Measurements from ENCODE around the gene PKNOX2.

The PKNOX2 gene

DNA sequence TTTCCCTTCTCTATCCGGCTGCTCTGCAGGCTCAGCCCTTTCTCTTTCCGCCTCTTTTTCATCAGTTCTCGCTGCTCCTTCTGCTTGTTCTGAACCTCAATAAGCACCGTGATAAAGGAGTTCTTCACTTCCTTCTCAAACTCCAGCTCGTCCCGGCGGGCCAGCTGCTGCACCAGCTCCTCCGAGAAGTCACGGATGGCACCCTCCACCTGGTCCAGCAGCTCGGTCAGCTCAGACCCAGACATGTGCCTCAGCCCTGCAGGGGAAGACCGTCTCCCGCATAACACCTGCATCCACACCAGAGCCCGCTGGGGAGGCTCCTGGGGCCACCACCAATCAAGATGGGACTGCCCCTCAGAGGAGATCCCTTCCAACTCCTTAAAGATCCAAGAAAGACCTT is 291.3 kb downstream of the PKNOX2 start:
- DNase-seq = no peak

GRCh38 chr11:125457814-125458343 is 293.3 kb downstream of the PKNOX2 start:
- no peak for DNase-seq

GRCh38 chr11:125460275-125460674 is 295.7 kb downstream of the PKNOX2 start:
- no peak for DNase-seq

GRCh38 chr11:125463590-125464269 is 299.2 kb downstream of the PKNOX2 start:
- DNase-seq = no peak

- no peak for DNase-seq
These were observed 299.7 kb downstream of the PKNOX2 start for GRCh38 chr11:125464270-125464662.

GRCh38 chr11:125464666-125465065 is 300.1 kb downstream of the PKNOX2 start:
- no peak for DNase-seq

GRCh38 chr11:125465255-125465654 is 300.7 kb downstream of the PKNOX2 start:
- no peak for DNase-seq

DNA sequence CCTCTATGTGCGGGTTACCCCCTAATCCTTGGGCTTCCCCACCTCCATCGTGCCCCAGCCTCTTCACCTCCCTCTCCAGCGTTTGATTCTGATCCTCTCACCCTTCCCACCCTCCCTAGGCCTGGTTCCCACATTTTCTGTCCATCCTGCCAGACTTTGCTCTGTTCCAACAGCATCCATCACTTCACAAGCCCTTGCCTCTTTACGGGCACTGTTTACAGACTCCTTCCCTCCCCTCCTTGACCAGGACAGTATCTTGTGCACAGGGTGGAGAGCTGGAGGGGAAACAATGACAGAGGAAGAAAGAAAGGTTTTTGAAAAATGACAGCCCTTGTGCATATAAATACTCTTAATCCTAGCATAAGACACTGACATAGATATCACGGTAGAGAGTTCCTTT is 301.1 kb downstream of the PKNOX2 start:
- no peak for DNase-seq

- no peak for DNase-seq
These were observed 303.5 kb downstream of the PKNOX2 start for GRCh38 chr11:125468025-125468424.

DNA sequence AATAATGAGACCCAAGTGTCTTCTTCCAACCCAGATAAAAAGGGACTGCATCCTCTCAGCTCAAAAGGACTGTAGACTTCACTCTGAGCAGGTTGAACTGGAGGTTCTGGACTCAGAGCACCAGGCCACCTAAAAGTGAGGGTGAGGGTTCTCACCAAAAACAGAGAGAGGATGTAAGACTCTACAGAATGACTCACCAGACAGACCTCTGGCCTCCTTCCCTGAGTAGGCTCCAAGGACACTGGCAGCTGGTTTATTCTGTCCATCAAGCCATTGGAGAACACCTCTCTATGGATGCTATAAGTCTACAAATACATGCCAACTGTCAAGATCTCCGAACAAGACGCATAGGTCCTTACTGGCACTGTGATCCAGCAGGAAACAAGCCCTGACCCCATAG is 304.3 kb downstream of the PKNOX2 start:
- DNase-seq = no peak

- DNase-seq = no peak
These were observed 305.8 kb downstream of the PKNOX2 start for GRCh38 chr11:125470355-125470754.

- DNase-seq = no peak
These were observed 312.2 kb downstream of the PKNOX2 start for GRCh38 chr11:125476721-125477120.

DNA sequence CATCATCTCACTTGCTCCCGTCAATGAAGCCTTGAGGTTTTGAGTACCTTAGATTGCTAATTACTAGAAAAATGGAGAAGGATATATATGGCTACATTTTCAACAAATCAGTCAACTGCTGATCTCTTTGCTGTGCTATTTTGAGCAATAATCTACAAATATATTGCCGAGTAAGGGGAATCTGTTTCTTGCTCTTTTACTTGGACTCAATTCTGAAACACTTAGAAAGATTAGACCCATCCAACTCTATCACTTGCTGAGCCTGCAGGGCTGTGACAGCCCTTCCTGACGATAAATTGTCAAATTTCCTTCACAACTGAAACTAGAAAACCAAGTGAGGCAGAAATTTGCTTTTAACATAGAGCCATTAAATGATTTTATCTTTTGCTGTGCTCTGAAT is 314.6 kb downstream of the PKNOX2 start:
- no peak for DNase-seq

- no peak for DNase-seq
These were observed 317.0 kb downstream of the PKNOX2 start for GRCh38 chr11:125481531-125481930.
